NAMALWA (cell line): ENCODE data around the gene IRAK2.
"Not testable (repeated sequence)": the region's sequence is repeated elsewhere in the genome, so short reads cannot be mapped to it uniquely, and the experiment has no call there.

ENCODE experiments used
- DNase-seq: peaks from one replicate; pipeline ENCODE4 v3.0.0-alpha.2; 2015; ENCODE audit warnings: low spot score

The IRAK2 gene, protein sequence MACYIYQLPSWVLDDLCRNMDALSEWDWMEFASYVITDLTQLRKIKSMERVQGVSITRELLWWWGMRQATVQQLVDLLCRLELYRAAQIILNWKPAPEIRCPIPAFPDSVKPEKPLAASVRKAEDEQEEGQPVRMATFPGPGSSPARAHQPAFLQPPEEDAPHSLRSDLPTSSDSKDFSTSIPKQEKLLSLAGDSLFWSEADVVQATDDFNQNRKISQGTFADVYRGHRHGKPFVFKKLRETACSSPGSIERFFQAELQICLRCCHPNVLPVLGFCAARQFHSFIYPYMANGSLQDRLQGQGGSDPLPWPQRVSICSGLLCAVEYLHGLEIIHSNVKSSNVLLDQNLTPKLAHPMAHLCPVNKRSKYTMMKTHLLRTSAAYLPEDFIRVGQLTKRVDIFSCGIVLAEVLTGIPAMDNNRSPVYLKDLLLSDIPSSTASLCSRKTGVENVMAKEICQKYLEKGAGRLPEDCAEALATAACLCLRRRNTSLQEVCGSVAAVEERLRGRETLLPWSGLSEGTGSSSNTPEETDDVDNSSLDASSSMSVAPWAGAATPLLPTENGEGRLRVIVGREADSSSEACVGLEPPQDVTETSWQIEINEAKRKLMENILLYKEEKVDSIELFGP

DNA sequence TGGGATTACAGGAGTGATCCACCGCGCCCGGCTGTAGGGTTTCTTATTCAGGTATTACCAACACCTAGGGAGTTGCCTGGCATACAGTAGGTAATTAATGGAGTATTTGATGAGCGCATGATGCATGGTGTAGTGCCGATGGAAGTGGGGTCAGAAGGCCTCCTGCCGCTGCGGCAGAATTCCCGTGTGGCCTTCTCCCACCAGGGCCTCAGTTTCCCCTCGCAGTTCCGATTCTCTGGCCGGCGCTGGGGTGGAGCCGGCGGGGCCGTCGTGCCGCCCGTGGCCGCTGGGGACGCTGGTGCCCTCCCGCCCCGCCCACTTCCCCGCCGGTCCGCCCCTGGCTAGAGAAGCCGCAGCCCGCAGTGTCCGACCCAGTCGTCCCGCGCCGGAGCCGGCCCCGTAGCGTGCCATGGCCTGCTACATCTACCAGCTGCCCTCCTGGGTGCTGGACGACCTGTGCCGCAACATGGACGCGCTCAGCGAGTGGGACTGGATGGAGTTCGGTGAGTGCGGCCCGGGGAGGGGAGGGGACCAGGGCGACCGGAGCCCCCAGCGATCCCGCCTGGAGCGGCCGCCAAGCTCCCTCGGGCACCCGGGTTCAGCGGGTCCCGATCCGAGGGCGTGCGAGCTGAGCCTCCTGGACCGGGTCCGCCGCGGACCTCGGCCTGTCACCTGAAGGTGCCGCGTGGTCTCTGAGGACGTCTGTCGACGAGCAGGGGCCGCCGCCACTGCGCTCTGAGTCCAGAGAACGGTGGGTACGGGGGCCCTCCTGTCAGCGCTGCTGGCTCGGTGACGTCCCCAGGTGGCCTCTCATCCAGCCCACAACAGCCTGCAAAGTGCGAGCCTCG lies at the start of gene IRAK2:
TSS of gene IRAK2 (plus strand) at position 374 of the 848 bp plus-strand sequence. CDS start at position 410, 36 bp downstream.
- DNase-seq: peak; percentile 58

DNA sequence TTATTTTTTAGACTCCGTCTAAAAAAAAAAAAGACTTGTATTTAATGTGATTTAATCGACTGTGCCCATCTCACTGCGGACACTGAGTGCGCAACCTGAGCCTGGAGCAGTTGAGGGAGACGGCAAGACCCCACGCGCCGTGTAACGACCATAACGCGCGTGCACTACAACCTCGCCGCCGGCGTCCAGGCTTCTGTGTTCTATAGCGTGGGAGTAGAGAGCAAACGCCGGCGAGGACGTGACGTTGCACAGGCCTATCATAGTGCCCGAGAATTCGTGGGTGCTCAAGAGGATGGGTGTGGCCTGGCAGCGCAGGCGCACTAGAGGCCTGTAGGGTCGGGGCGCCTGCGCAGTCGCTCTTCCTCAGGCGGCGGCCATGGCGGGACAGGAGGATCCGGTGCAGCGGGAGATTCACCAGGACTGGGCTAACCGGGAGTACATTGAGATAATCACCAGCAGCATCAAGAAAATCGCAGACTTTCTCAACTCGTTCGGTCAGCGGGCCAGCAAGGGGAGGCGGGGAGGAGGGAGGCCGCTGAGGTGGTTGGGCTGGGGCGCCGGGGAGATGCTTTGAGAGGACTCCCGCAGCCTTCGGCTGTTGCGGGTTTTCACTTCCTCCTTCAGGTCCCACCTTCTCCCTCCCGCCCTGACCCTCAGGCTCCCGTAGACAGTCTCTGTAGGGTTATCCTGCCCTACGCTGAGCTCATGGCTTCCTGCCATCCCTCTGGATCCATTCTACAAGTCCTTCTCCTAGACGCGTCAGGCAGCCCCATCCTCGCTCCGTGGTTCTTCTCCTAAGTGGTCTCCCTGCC lies 49.2 kb upstream of the IRAK2 start, which contains the start of gene BRK1:
TSS of gene BRK1 (plus strand) at position 350 of the 812 bp plus-strand sequence. CDS start at position 377, 27 bp downstream.
- DNase-seq: peak; percentile 98

DNA sequence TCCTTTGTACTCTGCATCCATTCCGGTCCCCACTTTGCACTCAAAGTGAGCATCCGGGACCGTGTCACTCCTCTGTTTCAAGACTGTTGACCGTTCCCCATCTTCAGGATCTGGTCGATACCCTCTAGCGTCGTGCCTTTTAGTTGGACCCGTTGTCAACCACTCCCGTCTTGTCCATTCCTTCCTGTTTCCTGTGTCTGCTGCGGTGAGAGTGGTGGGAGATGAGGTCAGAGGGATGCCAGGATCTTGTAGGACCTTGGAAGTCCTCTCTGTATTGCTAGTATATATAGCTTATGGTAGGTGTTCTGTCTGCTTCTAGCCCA lies 48.6 kb upstream of the IRAK2 start:
- DNase-seq: no peak

DNA sequence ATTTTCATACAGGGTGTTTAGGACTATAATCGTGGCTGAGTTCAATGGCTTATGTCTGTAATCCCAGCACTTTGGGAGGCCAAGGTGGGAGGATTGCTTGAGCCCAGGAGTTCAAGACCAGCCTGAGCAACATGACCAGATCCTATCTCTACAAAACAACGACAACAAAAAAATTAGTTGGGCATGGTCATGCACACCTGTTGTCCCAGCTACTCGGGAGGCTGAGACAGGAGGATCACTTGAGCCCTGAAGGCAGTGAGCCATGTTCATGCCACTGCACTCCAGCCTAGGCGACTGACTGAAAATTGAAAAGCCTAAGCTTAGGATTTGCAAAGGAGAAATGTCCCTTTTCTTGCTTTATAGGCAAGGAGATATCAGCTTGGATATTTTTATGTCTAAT lies 47.8 kb upstream of the IRAK2 start:
- no peak for DNase-seq

DNA sequence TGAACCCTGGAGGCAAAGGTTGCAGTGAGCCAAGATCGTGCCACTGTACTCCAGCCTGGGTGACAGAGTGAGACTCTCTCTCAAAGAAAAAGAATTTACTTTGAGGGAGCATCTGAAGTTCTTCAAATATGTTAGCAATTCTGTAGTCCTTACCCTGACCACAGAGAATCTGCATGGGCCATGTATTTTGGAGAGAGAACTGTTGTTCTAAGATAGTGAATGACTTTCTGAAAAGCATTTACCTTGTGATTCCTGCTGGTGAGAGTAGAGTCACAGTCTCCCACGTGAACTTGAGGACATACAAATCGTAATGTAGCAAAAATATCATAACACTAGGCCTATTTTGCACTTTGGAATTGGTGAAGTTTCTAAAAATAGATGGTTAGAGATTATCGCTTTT lies 45.3 kb upstream of the IRAK2 start:
- no peak for DNase-seq

DNA sequence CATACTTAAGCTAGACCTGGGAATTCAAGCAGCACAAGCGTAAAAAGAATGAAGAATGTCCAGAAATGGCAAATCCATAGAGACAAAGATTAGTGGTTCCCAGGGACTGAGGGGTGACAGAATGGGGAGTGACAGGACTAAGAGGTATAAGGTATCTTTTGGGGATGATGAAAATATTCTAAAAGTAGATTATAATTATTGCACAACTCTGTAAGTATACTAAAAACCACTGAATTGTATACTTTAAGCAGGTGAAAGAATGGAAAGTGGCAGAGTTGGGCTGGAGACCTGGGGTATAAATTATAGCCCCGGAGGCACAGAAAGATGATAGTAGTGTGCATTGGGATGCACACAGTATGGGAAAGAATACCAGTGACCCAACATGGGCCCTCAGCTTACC lies 43.7 kb upstream of the IRAK2 start:
- DNase-seq: no peak

DNA sequence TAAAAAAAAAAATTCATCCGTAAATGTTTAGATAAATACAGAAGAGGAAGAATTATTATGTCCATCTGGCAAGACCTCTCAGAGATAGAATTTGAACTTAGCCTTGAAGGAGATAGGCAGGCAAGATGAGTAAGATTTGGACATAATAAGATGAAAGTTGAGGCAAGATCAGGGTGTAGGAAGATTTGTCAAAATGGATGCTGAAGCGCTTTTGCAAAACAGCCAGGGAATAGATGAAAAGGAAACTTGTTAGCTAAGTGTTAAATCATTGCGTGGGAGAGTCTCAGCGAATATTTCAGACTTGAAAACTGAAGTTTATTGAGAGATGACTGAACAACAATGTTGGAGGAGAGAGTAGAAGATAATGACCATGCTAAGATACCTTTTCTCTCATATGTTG lies 42.0 kb upstream of the IRAK2 start:
- DNase-seq: no peak

DNA sequence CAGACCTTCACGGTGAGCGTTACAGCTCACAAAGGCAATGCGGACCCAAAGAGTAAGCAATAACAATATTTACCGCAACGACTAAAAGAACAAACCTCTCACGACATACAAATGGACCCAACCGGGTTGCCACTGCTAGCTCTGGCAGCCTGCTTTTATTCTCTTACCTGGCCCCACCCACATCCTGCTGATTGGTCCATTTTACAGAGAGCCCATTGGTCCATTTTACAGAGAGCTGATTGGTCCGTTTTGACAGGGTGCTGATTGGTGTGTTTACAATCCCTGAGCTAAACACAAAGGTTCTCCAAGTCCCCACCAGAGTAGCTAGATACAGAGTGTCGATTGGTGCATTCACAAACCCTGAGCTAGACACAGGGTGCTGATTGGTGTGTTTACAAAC lies 28.8 kb upstream of the IRAK2 start:
- DNase-seq: not testable (repeated sequence)

DNA sequence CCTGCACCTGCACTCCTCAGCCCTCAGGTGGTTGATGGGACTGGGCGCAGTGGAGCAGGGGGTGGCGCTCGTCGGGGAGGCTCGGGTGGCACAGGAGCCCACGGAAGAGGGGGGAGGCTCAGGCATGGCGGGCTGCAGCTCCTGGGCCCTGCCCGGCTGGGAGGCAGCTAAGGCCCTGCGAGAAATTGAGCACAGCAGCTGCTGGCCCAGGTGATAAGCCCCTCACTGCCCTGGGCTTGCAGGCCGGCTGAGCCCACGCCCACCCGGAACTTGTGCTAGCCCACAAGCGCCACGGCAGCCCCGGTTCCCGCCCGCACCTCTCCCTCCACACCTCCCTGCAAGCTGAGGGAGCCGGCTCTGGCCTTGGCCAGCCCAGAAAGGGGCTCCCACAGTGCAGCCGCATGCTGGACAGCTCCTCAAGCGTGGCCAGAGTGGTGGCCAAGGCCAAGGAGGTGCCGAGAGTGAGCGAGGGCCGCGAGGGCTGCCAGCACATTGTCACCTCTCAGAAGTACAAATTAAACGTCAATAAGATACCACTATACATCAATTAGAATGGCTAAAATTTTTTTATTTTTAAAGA lies 28.2 kb upstream of the IRAK2 start:
- DNase-seq: no peak

DNA sequence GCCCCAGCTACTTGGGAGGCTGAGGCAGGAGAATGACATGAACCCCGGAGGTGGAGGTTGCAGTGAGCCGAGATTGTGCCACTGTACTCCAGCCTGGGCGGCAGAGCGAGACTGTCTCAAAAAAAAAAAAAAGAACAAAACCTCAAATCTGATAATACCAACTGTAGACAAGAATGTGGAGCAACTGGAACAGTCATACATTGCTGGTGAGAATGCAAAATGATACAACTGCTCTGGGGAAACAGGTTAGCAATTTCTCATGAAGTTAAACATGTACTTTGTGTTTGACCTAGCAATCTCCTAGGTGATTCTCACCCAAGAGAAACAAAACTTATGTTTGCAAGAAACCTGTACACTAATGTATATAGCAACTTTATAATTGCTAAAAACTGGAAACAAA lies 27.5 kb upstream of the IRAK2 start:
- no peak for DNase-seq

DNA sequence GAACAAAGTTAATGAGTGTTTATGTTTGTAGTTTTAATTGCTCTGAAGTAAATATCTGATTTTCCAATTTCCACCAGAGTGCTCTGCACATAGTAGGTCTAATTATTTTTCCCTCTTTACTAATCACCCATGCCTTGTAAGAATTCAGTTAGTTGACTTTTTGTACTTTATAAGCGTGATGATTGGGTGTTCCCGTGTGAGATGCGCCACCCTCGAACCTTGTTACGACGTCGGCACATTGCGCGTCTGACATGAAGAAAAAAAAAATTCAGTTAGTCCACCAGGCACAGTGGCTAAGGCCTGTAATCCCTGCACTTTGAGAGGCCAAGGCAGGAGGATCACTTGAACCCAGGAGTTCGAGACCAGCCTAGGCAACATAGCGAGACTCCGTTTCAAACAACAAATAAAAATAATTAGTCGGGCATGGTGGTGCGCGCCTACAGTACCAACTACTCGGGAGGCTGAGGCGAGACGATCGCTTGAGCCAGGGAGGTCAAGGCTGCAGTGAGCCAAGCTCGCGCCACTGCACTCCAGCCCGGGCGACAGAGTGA lies 23.6 kb upstream of the IRAK2 start:
- no peak for DNase-seq

DNA sequence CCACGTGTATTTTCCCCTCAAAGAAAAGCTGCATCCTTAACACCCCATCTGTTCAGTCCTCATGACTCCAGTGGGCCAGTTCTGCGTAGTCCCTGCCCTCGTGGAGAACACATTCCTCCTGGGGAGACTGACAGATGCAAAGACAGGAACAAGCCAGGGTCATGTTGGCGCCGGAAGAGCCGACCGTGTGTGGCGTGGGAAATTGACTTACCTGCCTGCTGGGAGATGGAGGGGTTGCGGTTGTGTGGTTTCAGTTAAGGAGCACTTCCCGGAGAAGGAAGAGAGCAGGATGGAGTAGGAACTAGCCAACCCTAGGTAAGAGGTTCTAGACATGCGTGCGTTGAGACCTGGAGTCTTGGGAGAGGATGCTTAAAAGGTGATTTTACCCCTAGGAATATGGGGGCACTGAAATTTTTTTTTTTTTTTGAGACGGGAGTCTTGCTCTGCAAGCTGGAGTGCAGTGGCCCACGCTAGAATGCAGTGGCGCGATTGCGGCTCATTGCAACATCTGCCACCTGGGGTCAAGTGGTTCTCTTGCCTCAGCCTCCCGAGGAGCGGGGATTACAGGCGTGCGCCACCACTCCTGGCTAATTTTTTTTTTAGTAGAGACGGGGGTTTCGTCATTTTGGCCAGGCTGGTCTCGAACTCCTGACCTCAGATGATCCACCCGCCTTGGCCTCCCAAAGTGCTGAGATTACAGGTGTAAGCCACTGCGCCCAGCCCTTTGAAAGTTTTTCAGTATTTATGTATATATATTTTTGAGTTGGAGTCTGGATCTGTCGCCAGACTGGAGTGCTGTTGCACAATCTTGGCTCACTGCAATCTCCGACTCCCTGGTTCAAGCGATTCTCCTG lies 21.8 kb upstream of the IRAK2 start:
- no peak for DNase-seq

DNA sequence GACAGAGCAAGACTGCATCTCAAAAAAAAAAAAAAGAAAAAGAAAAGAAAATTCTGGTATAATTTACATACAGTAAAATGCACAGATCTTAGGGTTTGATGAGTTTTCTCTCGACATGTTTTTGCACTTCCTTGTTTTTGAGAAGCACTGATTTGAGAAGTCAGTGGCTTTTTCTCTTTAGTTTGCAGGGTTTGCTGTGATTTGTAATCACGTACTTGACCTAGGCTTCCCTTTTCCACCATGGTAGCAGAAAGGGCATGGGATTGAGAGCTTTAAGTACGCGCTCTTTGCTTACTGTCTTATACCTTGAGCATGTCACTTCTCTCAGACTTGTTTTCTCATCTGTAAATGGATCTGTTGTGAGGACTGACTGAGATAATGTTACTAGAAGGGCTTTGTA lies 19.0 kb upstream of the IRAK2 start:
- no peak for DNase-seq

DNA sequence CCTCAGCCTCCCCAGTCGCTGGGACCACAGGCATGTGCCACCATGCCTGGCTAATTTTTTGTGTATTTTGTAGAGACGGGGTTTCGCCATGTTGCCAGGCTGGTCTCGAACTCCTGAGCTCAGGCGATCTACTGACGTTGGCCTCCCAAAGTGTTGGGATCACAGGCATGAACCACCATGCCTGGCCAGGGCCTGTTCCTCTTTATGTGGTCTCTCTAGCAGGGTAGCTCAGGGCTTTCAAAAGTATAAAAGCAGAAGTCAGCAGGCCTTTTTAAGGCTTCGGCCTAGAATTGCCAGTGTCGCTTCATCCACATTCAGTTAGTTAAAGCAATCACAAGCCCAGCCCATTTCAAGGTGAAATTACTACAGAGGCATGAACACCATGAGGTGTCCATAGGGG lies 15.5 kb upstream of the IRAK2 start:
- no peak for DNase-seq

DNA sequence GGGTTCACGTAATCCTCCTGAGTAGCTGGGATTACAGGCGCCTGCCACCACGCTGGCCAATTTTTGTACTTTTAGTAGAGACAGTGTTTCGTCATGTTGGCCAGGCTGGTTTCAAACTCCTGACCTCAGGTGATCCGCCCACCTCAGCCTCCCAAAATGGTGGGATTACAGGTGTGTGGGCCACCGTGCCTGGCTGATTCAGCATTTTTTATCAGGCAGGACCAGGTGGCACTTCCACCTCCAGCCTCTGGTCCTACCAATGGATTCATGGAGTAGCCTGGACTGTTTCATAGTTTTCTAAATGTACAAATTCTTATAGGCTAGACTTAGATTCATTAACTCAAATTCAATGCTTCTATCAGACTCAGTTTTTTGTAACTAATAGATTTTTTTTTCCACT lies 13.7 kb upstream of the IRAK2 start:
- DNase-seq: no peak

DNA sequence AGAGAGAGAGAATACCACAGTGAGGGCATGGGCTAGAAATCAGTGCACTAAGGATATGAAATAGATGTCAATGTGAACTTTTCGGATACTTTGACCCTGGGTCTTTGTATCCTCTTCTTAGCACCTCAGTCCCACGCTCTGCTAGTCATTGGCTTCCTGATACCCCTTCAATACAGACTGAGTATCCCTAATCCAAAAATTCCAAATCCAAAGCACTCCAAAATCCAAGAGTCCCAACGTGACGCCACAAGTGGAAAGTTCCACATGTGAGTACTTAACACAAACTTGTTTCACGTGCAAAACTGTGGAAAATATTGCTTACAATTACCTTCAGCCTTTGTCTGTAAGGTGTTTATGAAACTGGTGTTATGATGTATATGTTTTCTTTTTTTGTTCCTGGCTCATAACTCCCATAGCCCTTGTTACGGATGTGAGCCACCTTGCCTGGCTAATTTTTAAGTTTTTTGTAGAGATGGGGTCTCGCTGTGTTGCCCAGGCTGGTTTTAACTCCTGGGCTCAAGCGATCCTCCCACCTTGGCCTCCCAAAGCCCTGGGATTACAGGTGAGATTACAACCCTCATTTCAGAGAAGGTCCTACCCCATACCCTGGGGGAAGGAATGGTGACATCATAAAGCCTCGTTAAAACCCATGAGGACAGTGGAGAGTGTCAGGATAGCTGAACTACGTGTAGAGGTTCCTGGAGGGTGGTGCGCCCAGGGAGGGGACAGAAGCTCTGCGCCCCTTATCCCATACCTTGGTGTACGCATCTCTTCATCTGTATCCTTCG lies 10.2 kb upstream of the IRAK2 start:
- no peak for DNase-seq

DNA sequence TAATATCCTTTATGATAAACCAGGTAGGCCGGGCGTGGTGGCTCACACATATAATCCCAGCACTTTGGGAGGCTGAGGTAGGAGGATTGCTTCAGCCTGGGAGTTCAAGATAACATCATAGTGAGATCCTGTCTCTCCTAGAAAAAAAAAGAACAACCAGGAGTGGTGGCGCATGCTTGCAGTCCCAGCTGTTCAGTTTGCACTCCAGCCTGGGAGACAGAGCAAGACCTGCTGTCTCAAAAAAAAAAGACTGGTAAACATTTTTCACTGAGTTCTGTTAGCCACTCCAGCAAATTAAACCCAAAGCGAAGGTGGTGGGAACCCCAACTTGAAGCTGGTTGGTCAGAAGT lies 9.6 kb upstream of the IRAK2 start:
- no peak for DNase-seq

DNA sequence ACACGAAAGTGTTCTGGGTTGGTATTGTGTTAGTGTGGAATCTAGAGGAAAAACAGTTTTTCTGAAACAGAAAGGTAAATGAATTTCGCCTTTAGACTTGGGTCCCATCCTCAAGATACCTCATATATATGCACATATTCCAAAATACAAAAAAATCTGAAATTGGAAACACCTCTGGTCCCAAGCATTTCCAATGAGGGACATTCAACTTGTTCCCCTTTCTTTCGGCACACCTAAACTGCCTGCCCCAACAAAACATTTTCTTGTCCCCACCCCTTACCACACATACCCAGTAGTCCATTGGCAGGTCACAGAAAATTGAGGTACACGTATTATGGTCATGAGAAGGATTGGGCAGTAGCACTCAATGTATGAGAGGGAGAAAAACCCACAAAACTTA lies 9.1 kb upstream of the IRAK2 start:
- DNase-seq: no peak

DNA sequence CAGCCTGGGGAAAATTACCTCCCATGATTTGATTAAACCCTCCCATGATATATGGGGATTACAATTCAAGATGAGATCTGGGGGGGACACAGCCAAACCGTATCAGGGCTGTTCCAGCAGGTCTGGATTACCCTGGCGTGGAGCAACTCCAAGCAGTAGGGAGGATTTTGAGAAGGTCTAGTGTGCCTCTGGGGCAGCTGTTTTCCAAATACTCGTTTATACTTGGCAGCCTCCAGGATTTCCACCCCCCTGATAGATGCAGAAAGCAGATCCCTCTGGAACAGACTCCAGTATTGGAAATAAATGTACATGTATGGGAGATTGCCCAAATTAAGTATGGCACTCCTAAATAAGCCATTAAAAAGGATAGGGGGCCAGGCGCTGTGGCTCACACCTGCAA lies 7.7 kb upstream of the IRAK2 start:
- DNase-seq: no peak

DNA sequence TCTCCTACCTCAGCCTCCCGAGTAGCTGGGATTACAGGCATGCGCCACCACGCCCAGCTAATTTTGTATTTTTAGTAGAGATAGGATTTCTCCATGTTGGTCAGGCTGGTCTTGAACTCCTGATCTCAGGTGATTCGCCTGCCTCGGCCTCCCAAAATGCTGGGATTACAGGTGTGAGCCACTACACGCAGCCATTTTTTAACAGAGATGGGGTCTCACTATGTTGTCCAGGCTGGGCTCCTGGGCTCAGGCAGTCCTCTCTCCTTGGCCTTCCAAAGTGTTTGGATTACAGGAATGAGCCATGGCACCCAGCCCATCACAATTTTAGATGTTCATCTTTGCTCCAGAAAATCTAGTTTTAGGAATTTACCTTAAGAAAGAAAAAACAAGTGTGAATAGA lies 6.2 kb upstream of the IRAK2 start:
- not testable (repeated sequence) for DNase-seq
